ENCODE measurements around the gene MFAP4. TPM values are rescaled to one million over a fixed set of nuclear protein-coding genes. Genes with fewer than 3 reads are reported as not detected.
A peak's percentile ranks its signal among the peaks of the same experiment; 100 is the strongest.

The MFAP4 gene
- total RNA-seq, 4 donors from 2014 or later = 79.0 to 170 (median 111) TPM

DNA sequence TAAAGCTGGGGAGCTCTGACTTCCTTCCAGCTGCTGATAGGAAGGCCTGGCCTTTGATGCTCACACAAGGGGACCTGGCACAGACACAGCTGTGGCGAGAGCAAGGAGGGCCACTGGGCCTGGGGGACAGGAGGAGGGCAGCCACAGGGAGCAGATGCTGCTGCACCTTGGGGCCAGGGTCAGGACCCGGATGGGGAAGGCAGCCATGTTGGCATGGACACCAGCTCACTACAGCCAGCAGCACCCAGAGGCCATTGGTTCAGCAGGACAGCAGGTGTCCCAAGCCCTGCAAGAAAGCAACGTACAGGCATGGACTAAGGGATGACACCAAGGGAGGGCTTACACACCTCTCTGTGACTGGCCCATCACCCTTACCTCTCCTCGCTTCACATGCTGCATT lies 16.0 kb upstream of the MFAP4 start:
- DNase-seq (ENCODE audit: low spot score) (no peak), ATAC-seq (ENCODE audit: low FRiP score) (no peak)
- TF ChIP-seq, protein P1, sequence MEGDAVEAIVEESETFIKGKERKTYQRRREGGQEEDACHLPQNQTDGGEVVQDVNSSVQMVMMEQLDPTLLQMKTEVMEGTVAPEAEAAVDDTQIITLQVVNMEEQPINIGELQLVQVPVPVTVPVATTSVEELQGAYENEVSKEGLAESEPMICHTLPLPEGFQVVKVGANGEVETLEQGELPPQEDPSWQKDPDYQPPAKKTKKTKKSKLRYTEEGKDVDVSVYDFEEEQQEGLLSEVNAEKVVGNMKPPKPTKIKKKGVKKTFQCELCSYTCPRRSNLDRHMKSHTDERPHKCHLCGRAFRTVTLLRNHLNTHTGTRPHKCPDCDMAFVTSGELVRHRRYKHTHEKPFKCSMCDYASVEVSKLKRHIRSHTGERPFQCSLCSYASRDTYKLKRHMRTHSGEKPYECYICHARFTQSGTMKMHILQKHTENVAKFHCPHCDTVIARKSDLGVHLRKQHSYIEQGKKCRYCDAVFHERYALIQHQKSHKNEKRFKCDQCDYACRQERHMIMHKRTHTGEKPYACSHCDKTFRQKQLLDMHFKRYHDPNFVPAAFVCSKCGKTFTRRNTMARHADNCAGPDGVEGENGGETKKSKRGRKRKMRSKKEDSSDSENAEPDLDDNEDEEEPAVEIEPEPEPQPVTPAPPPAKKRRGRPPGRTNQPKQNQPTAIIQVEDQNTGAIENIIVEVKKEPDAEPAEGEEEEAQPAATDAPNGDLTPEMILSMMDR (IDR thresholded peaks at IDR 0.05) = no peak

DNA sequence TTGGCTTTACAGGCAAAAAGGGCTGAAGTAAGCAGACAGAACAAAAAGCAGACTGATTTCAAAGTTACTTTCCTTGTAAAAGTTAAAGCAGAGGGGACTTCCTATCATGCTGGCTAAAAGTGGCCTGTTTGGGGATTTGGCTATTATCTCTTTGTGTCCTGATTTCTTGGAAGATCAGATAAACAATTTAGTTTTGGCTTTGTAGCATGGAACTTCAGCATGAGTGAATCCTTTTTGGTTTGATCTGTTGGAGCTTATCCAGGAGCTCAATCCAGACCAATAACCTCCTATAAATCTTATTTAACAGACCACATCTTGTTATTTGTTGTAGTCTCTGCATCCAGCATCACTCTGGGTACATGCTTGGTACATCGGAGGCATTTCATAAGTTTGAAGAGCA lies 15.2 kb upstream of the MFAP4 start:
- ATAC-seq (ENCODE audit: low FRiP score) = no peak
- TF ChIP-seq, protein P1 (IDR thresholded peaks at IDR 0.05) = no peak
- DNase-seq (ENCODE audit: low spot score) = no peak

DNA sequence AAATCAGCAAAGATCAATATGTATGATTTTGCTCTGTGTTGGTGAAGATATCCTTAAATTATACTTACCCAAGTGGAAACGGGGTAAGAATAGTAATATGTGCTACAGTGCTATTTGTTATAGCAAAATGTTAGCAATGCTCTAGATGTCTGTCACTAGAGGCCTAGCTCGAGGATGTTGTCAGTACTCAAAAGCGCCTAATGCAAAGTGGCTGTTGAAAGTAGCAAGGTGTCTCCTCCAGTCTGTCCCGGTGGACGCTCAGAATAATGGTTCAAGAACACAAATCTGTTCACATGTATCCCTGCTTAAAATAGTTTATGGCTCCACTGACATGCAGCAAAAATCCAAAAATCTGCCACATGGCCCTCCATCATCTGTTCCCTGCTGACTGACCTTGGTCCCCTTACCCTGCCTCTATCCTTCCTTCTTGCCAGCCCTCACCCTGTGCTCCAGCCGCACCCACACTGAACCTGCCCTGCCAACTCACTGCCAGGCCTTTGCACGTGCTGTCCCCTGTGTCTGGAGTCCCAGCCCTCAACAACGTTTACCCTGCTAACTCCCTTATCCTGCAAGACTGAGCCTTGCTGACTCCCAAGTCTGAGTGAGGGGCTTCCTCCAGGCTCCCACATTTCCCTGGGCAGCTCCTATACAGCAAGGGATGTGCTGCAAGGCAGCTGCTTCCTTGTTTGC lies 14.5 kb upstream of the MFAP4 start:
- ATAC-seq (ENCODE audit: low FRiP score) (no peak), DNase-seq (ENCODE audit: low spot score) (no peak)
- TF ChIP-seq, protein P1 (IDR thresholded peaks at IDR 0.05) = no peak

DNA sequence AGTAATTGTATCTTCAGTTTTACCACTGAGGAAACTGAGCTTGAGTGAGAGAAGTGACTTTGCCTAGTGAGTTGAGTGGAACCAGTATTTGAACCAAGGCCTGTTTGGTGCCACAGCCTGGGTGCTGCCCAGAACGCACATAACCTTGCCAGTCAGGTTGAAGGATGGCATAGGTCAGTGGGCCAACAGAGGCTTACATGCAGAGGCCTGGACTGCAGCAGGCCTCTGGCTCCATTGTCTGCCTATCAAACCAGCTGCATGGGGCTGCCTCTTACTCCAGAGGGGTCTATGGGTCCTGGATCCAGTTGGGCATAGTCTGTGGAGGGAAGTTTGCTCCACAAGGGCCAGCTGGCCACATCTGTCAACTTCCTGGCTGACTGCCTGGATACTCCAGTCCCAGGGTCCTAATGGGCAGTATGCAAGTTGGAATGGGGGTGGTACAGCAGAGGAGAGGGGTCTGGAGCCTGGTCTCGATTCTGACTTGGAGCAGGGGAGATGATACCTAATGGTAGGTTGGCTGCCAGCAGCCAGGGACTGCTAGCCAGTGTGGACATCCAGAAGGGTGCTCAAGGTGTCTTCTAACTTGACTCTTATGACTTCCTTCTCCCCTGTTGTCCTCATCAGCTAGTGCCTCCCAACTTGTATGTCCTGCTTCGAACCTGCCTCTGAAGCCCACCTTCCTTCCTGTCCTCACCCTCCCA lies 12.9 kb upstream of the MFAP4 start:
- TF ChIP-seq, protein P1 (IDR thresholded peaks at IDR 0.05) = no peak
- ATAC-seq (ENCODE audit: low FRiP score) (no peak), DNase-seq (ENCODE audit: low spot score) (no peak)

DNA sequence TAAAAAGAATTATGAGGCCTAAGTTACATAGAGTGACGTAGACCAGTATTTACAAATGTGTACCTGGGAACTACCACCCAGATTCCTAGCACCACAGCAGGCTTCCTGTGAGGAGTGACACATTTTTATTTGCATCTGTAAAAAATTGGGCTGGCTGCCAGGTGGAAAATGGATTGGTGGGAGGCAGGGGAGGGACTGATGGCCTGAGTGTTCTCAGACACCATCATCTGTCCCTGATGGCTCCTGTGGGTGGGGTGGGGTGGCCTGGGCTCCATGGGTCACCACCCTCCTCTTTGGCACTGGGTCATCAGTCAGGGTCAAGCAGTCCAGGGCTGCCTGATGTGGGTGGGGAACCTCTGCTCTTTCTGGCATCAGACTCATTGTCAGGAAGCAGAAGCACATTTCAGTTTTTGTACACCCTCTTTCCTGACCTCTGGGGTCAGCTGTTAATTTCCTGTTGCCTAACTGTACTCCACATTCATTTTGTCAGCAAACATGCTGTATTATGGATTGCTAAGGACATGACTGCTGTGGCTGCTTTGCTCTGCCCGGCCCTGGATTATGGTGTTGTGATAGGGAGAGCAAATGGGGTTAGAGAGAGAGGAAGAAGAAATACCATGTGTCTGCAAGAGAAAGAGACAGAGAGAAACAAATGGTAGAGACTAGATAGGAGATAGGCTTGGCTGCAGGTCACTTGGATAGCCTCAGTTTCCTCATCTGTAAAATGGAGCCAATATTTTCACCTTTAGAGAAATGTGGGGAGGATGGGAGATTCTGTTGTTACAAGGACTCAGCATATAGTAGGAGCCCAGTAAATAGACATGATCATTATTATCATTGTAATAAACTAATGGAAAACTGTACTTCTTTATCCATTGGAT lies 11.6 kb upstream of the MFAP4 start:
- DNase-seq (ENCODE audit: low spot score) = peak; percentile 39
- TF ChIP-seq, protein P1 (IDR thresholded peaks at IDR 0.05) = no peak
- ATAC-seq (ENCODE audit: low FRiP score) = peak; percentile 75

DNA sequence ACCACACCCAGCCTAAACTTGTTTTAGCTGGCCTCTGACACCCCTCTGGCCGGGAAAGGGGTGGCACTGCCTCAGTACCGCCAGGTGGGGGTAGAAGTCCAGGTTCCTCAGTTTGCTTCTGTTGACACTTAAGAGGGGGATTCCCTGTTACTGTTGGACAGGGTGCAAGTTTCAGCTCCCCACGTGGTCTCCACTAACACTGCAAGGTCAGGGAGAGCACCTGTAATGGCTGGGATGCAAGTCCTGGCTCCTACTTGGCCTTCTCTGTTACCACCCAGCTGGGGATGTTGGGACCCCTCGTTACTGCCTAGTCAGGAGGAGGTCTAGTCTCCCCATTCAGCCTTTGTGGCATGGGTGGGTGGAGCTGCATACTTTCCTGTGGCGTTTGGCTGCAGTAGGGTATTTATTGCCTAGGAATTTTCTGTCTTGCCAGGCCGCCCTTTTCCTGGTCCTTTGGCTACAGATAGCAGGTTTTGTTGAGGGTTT lies 10.6 kb upstream of the MFAP4 start:
- TF ChIP-seq, protein P1 (IDR thresholded peaks at IDR 0.05) = no peak
- DNase-seq (ENCODE audit: low spot score) (no peak), ATAC-seq (ENCODE audit: low FRiP score) (no peak)
